Activated naive CD8-positive, alpha-beta T cell (primary cell): ENCODE measurements around the gene NLRP1.
A peak's percentile ranks its signal among the peaks of the same experiment; 100 is the strongest.
"Not testable (repeated sequence)": the region's sequence is repeated elsewhere in the genome, so short reads cannot be mapped to it uniquely, and the experiment has no call there.

Experiments used
- H3K27ac Mint-ChIP-seq: one replicate; pipeline ENCODE4 v1.8.0; 2021; ENCODE audit warnings: mixed read lengths
- H3K27me3 Mint-ChIP-seq: one replicate; pipeline ENCODE4 v1.8.0; 2021; ENCODE audit warnings: mixed read lengths
- H3K36me3 Mint-ChIP-seq: one replicate; pipeline ENCODE4 v1.8.0; 2021; ENCODE audit warnings: mixed read lengths
- H3K4me1 Mint-ChIP-seq: one replicate; pipeline ENCODE4 v1.8.0; 2021; ENCODE audit warnings: low read depth, mixed read lengths
- H3K4me3 Mint-ChIP-seq: one replicate; pipeline ENCODE4 v1.8.0; 2021; ENCODE audit warnings: mild to moderate bottlenecking, mixed read lengths
- H3K9me3 Mint-ChIP-seq: one replicate; pipeline ENCODE4 v1.8.0; 2021; ENCODE audit warnings: low read depth, mixed read lengths

Gene NLRP1

GRCh38 chr17:5580367-5580766 lies 3.9 kb downstream of the NLRP1 start:
- no peaks in the 10 kb centered on the region for H3K27me3 Mint-ChIP-seq
- H3K27ac Mint-ChIP-seq = no peak overlapping the region
- peaks cover 25% of the 10 kb centered on the region for H3K36me3 Mint-ChIP-seq
- peak overlapping the region; percentile 0 for H3K4me3 Mint-ChIP-seq
- H3K9me3 Mint-ChIP-seq = no peaks in the 10 kb centered on the region
- H3K4me1 Mint-ChIP-seq = peaks cover 86% of the 10 kb centered on the region

GRCh38 chr17:5578768-5579167 lies 5.5 kb downstream of the NLRP1 start:
- not testable (repeated sequence) for H3K4me3 Mint-ChIP-seq, H3K27ac Mint-ChIP-seq

GRCh38 chr17:5573017-5573416 lies 11.3 kb downstream of the NLRP1 start:
- H3K27ac Mint-ChIP-seq, H3K9me3 Mint-ChIP-seq, H3K27me3 Mint-ChIP-seq, H3K4me3 Mint-ChIP-seq: not testable (repeated sequence)
- Mint-ChIP-seq H3K36me3 (peaks cover 35% of the 10 kb centered on the region), H3K4me1 (peaks cover 66% of the 10 kb centered on the region)

More at GRCh38 chr17:5578768-5579167, 5.5 kb downstream of the NLRP1 start:
- H3K27me3 Mint-ChIP-seq, H3K9me3 Mint-ChIP-seq: not testable (repeated sequence)
- peaks cover 30% of the 10 kb centered on the region for H3K36me3 Mint-ChIP-seq
- H3K4me1 Mint-ChIP-seq = peaks cover 76% of the 10 kb centered on the region

- H3K27me3 Mint-ChIP-seq = no peaks in the 10 kb centered on the region
- peaks cover 56% of the 10 kb centered on the region for H3K4me1 Mint-ChIP-seq
- H3K36me3 Mint-ChIP-seq = peaks cover 33% of the 10 kb centered on the region
- no peaks in the 10 kb centered on the region for H3K9me3 Mint-ChIP-seq
- H3K4me3 Mint-ChIP-seq = no peak overlapping the region
- H3K27ac Mint-ChIP-seq = peak overlapping the region; percentile 13
Observed at GRCh38 chr17:5571281-5571680, 13.0 kb downstream of the NLRP1 start.

GRCh38 chr17:5565808-5566207 lies 18.5 kb downstream of the NLRP1 start:
- H3K4me3 Mint-ChIP-seq = no peak overlapping the region
- H3K9me3 Mint-ChIP-seq = no peaks in the 10 kb centered on the region
- peaks cover 11% of the 10 kb centered on the region for H3K36me3 Mint-ChIP-seq
- H3K4me1 Mint-ChIP-seq = peaks cover 55% of the 10 kb centered on the region
- no peaks in the 10 kb centered on the region for H3K27me3 Mint-ChIP-seq
- peak overlapping the region; percentile 38 for H3K27ac Mint-ChIP-seq

- H3K4me3 Mint-ChIP-seq = peak overlapping the region; percentile 24
- no peaks in the 10 kb centered on the region for H3K9me3 Mint-ChIP-seq
- H3K27ac Mint-ChIP-seq = peak overlapping the region; percentile 85
- no peaks in the 10 kb centered on the region for H3K27me3 Mint-ChIP-seq
- peaks cover 9% of the 10 kb centered on the region for H3K36me3 Mint-ChIP-seq
- peaks cover 33% of the 10 kb centered on the region for H3K4me1 Mint-ChIP-seq
Observed at GRCh38 chr17:5563456-5563855, 20.9 kb downstream of the NLRP1 start.

GRCh38 chr17:5562661-5563360 lies 21.5 kb downstream of the NLRP1 start:
- Mint-ChIP-seq H3K4me1 (peaks cover 33% of the 10 kb centered on the region), H3K36me3 (peaks cover 9% of the 10 kb centered on the region)

GRCh38 chr17:5561736-5562571 lies 22.4 kb downstream of the NLRP1 start:
- Mint-ChIP-seq H3K27ac (no peak overlapping the region), H3K4me1 (peaks cover 38% of the 10 kb centered on the region), H3K36me3 (peaks cover 15% of the 10 kb centered on the region), H3K4me3 (no peak overlapping the region), H3K27me3 (no peaks in the 10 kb centered on the region), H3K9me3 (no peaks in the 10 kb centered on the region)

More at GRCh38 chr17:5562661-5563360, 21.5 kb downstream of the NLRP1 start:
- Mint-ChIP-seq H3K27me3 (no peaks in the 10 kb centered on the region), H3K9me3 (no peaks in the 10 kb centered on the region), H3K27ac (peak overlapping the region; percentile 85), H3K4me3 (peak overlapping the region; percentile 24)

GRCh38 chr17:5560361-5560988 lies 23.8 kb downstream of the NLRP1 start:
- Mint-ChIP-seq H3K27me3 (no peaks in the 10 kb centered on the region), H3K4me1 (peaks cover 30% of the 10 kb centered on the region), H3K27ac (no peak overlapping the region), H3K4me3 (no peak overlapping the region), H3K36me3 (peaks cover 13% of the 10 kb centered on the region), H3K9me3 (no peaks in the 10 kb centered on the region)

DNA sequence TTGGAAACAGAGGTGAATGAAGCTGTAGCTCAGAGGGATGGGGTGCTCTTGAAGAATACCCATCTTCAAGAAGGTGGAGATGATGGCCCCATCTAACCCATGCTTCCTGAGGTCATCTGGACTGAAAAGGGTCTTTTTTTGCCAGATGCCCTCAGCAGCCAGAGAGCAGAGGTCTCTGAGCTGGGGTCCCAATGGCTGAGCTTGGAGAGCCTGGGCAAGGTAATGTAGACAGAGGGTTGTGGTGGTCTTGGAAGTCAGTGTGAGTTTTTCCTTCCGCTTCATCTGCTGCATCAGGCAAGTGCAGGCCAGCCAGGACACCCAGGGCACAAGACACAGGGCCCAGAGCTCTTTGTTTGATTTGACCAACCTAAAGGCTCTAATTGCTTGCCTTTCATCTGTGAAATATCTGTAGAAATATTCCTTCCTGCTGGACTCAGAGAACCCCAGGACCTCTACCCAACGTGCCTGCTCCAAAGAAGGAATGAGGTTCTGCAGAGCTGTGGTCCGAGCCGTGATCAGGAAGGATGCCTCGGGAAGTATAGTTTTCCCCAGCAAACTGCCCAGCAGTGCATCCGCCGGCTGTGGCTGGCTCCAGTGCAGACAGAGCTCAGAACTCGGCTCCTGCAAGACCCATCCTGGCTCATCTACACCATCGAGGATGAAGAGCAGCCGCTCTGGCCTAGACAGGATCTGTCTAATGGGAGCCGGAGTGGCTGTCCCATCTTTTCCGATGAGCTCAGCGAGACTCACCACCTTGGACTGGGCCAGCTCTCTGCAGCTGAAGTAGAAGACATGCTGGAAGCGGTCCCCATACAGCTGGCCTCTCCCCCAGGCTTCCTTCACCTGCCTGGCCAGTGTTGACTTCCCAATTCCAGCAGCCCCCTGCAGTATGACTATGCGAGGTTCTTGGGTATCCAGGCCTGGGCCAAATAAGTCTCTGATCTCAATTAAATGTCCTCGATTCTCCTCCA lies 25.2 kb downstream of the NLRP1 start:
- peaks cover 13% of the 10 kb centered on the region for H3K36me3 Mint-ChIP-seq
- peaks cover 25% of the 10 kb centered on the region for H3K4me1 Mint-ChIP-seq
- H3K9me3 Mint-ChIP-seq = no peaks in the 10 kb centered on the region
- no peaks in the 10 kb centered on the region for H3K27me3 Mint-ChIP-seq
- H3K27ac Mint-ChIP-seq = no peak overlapping the region
- no peak overlapping the region for H3K4me3 Mint-ChIP-seq

DNA sequence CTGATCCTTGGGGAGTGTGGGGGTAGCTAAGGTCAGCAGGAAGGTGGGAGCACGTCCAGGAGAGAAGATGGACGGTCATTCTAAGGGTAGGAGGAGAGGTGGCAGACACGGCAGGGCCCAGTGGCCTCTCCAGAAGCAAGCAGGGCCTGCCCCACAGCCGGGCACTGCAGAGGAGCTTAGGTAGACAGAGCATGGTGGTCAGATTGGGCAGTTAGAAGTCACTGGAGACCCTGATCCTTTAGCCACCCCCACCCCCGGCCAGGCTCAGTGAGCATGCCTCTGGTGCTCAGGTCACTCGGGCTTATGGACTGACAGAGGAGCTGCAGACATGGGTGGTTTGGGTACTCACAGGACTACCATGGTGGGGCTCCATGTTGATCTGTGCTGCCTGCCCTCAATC lies 26.3 kb downstream of the NLRP1 start:
- Mint-ChIP-seq H3K36me3 (peaks cover 12% of the 10 kb centered on the region), H3K4me1 (peaks cover 18% of the 10 kb centered on the region), H3K9me3 (no peaks in the 10 kb centered on the region), H3K4me3 (no peak overlapping the region), H3K27me3 (no peaks in the 10 kb centered on the region), H3K27ac (no peak overlapping the region)

- Mint-ChIP-seq H3K27ac (peak overlapping the region; percentile 3), H3K36me3 (peaks cover 17% of the 10 kb centered on the region), H3K4me3 (no peak overlapping the region), H3K9me3 (no peaks in the 10 kb centered on the region), H3K4me1 (peaks cover 17% of the 10 kb centered on the region), H3K27me3 (no peaks in the 10 kb centered on the region)
Observed at GRCh38 chr17:5557485-5557884, 26.8 kb downstream of the NLRP1 start.

DNA sequence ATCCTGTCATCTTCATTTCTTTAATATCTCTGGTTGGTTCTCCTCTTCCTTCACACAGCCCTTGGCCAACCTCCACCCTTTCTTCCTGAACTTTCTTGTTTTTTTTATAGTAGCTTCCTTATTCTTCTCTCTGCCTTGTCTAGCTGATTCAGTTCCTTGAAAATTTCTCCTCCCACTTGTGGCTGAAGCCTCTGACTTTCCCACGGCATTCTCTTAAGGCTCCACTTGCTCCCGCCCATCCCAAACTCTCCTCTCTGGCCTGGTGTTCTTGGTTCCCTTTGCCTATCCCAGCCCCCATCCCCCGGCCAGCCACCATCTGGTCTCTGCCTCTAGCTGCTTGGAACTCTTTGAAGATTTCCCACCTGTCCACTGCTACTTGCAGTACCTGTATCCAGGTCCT lies 29.1 kb downstream of the NLRP1 start:
- Mint-ChIP-seq H3K27ac (no peak overlapping the region), H3K4me3 (no peak overlapping the region), H3K9me3 (no peaks in the 10 kb centered on the region), H3K36me3 (peaks cover 27% of the 10 kb centered on the region), H3K4me1 (peaks cover 19% of the 10 kb centered on the region), H3K27me3 (no peaks in the 10 kb centered on the region)

GRCh38 chr17:5553479-5553878 lies 30.8 kb downstream of the NLRP1 start:
- Mint-ChIP-seq H3K4me1 (peaks cover 20% of the 10 kb centered on the region), H3K27ac (no peak overlapping the region), H3K9me3 (no peaks in the 10 kb centered on the region), H3K27me3 (no peaks in the 10 kb centered on the region), H3K4me3 (no peak overlapping the region), H3K36me3 (peaks cover 26% of the 10 kb centered on the region)
